GM12865 (cell line): ENCODE results near the gene GABRR1.
"Not testable (repeated sequence)": the region's sequence is repeated elsewhere in the genome, so short reads cannot be mapped to it uniquely, and the experiment has no call there.

Experiments
- DNase-seq: peaks from one replicate; pipeline ENCODE4 v3.0.0; 2010; ENCODE audit warnings: low read depth
- H3K4me3 ChIP-seq: 2 replicates; pipeline ENCODE4 v1.5.1; 2011; ENCODE audit warnings: mild to moderate bottlenecking, low read depth, low read length, control low read depth
- CTCF ChIP-seq: IDR thresholded peaks from 2 replicates; pipeline ENCODE4 v1.5.1; 2011; ENCODE audit warnings: low read length, control low read depth, low read depth, inconsistent platforms; ENCODE audit not compliant: insufficient read depth; ENCODE audit errors: missing control alignments

Gene GABRR1

GRCh38 chr6:89243331-89243629 lies 26.1 kb upstream of the GABRR1 start:
- H3K4me3 ChIP-seq = no peak overlapping the region
- no peak for DNase-seq
- TF ChIP-seq CTCF = no peak

- H3K4me3 ChIP-seq = no peak overlapping the region
- TF ChIP-seq CTCF = peak; percentile 40
- peak; percentile 47 for DNase-seq
Measured at GRCh38 chr6:89242574-89243330, 25.6 kb upstream of the GABRR1 start.

- peak; percentile 45 for TF ChIP-seq CTCF
- H3K4me3 ChIP-seq = no peak overlapping the region
- DNase-seq = peak; percentile 52
Measured at GRCh38 chr6:89239338-89239737, 22.2 kb upstream of the GABRR1 start.

GRCh38 chr6:89237158-89237557 lies 20.0 kb upstream of the GABRR1 start:
- no peak overlapping the region for H3K4me3 ChIP-seq
- TF ChIP-seq CTCF = no peak
- no peak for DNase-seq

- not testable (repeated sequence) for H3K4me3 ChIP-seq, DNase-seq
Measured at GRCh38 chr6:89233605-89234004, 16.4 kb upstream of the GABRR1 start.

GRCh38 chr6:89222712-89223039 lies 5.5 kb upstream of the GABRR1 start:
- H3K4me3 ChIP-seq = no peak overlapping the region
- DNase-seq = no peak
- TF ChIP-seq CTCF = no peak

GRCh38 chr6:89221971-89222711 lies 5.0 kb upstream of the GABRR1 start:
- no peak for DNase-seq
- no peak for TF ChIP-seq CTCF
- H3K4me3 ChIP-seq = no peak overlapping the region
